PC-9 (cell line): ENCODE measurements around the gene ZNF566. TPM values are rescaled to one million over a fixed set of nuclear protein-coding genes. Genes with fewer than 3 reads are reported as not detected.

Source experiments
- BruUV-seq: library from RNA; stranded (reverse); fragments of 400-500 nt; replicated peaks from 2 replicates; lab custom pipeline; 2021; lab: Mats Ljungman, UMichigan
- CTCF ChIA-PET: fragments of 300-600 bp; sonication (Branson Sonifier 250); formaldehyde crosslinking; loops from one replicate; lab custom pipeline; 2022; ENCODE audit warnings: antibody characterized with exemption; lab: Charles Lee
- POLR2A ChIA-PET: fragments of 300-600 bp; sonication (Branson Sonifier 250); formaldehyde crosslinking; loops from one replicate; lab custom pipeline; 2022; ENCODE audit warnings: antibody characterized with exemption; ENCODE audit not compliant: unreplicated experiment; lab: Charles Lee
- DNase-seq, 2 experiments: peaks; one replicate each; pipeline versions ENCODE4 v3.0.0 to v3.0.0-alpha.2; 2015 to 2022; ENCODE audit warnings: mixed read lengths in 1 of 2
- H2AFZ ChIP-seq: fragments of 200-600 bp; sonication (generic); 2 replicates; pipeline ENCODE4 v1.8.1; 2017; ENCODE audit warnings: antibody characterized with exemption
- H3F3A ChIP-seq: fragments of 200-600 bp; sonication (generic); 2 replicates; pipeline ENCODE4 v1.8.1; 2017; ENCODE audit warnings: antibody characterized with exemption, mild to moderate bottlenecking, low read depth; ENCODE audit not compliant: insufficient read depth
- H3K27ac ChIP-seq: fragments of 200-600 bp; sonication (generic); 2 replicates; pipeline ENCODE4 v1.6.1; 2016; ENCODE audit warnings: mixed run types
- H3K27me3 ChIP-seq: fragments of 200-600 bp; sonication (generic); 2 replicates; pipeline ENCODE4 v1.6.1; 2016; ENCODE audit warnings: low read depth, mixed run types; ENCODE audit not compliant: insufficient read depth
- H3K36me3 ChIP-seq: fragments of 200-600 bp; sonication (generic); 2 replicates; pipeline ENCODE4 v1.6.1; 2016; ENCODE audit warnings: low read depth, mixed run types
- H3K4me1 ChIP-seq: fragments of 200-600 bp; sonication (generic); replicated peaks from 2 replicates; pipeline ENCODE4 v1.6.1; 2016; ENCODE audit warnings: mixed run types; ENCODE audit not compliant: insufficient read depth
- H3K4me2 ChIP-seq: fragments of 200-600 bp; sonication (generic); 2 replicates; pipeline ENCODE4 v1.6.1; 2017; ENCODE audit warnings: mixed run types
- H3K4me3 ChIP-seq: fragments of 200-600 bp; sonication (generic); 2 replicates; pipeline ENCODE4 v1.6.1; 2016; ENCODE audit warnings: mixed run types
- H3K79me2 ChIP-seq: fragments of 200-600 bp; sonication (generic); 2 replicates; pipeline ENCODE4 v1.6.1; 2017; ENCODE audit warnings: low read depth, mixed run types
- H3K9me2 ChIP-seq: fragments of 200-600 bp; sonication (generic); 2 replicates; pipeline ENCODE4 v1.8.1; 2017; ENCODE audit warnings: mild to moderate bottlenecking; ENCODE audit not compliant: insufficient read depth
- H3K9me3 ChIP-seq: fragments of 200-600 bp; sonication (generic); 2 replicates; pipeline ENCODE4 v1.8.1; 2016; ENCODE audit warnings: low read depth; ENCODE audit not compliant: insufficient read depth
- H4K20me1 ChIP-seq: fragments of 200-600 bp; sonication (generic); 2 replicates; pipeline ENCODE4 v1.8.1; 2017; ENCODE audit not compliant: insufficient read depth
- CTCF ChIP-seq: fragments of 200-600 bp; sonication (generic); conservative IDR thresholded peaks from 2 replicates; pipeline ENCODE4 v1.6.1; 2017; ENCODE audit warnings: mixed run types, antibody characterized with exemption, mild to moderate bottlenecking, moderate library complexity
- EZH2 ChIP-seq: fragments of 200-600 bp; sonication (generic); IDR thresholded peaks from 2 replicates; pipeline ENCODE4 v1.8.0; 2017; ENCODE audit warnings: antibody characterized with exemption, low read depth
- intact Hi-C: fragments of 100-400 bp; cut with micrococcal nuclease; formaldehyde crosslinking; loops from one replicate; pipeline ENCODE4 v1.10.0; 2022; ENCODE audit not compliant: unreplicated experiment
- total RNA-seq: library from RNA; stranded (reverse); gene quantifications from 2 replicates; pipeline ENCODE4 v1.2.3, GENCODE V29; 2021

ZNF566 gene
- total RNA-seq, 1 experiment from 2014 or later: 7.9 TPM

GRCh38 chr19:36449059-36449670 lies 40.2 kb downstream of the ZNF566 start:
- Histone ChIP-seq H3K9me2 (no peaks in the 10 kb centered on the region), H3K9me3 (peaks cover 64% of the 10 kb centered on the region), H3K36me3 (peaks cover 37% of the 10 kb centered on the region), H3K4me2 (no peak overlapping the region), H3K4me3 (no peak overlapping the region), H3K27ac (no peak overlapping the region), H2AFZ (no peak overlapping the region), H3F3A (no peaks in the 10 kb centered on the region), H3K27me3 (no peaks in the 10 kb centered on the region), H3K79me2 (no peaks in the 10 kb centered on the region), H3K4me1 (no peaks in the 10 kb centered on the region), H4K20me1 (no peaks in the 10 kb centered on the region)
- TF ChIP-seq CTCF (no peak), EZH2 (no peak)
- BruUV-seq: no TSS peak
- CTCF ChIA-PET: no interaction called here
- intact Hi-C loops: no loop called here
- DNase-seq: no peak
- POLR2A ChIA-PET: no interaction called here

- ChIA-PET CTCF (no interaction called here), POLR2A (no interaction called here)
- intact Hi-C loops: no loop called here
- BruUV-seq: no TSS peak
- Histone ChIP-seq H4K20me1 (no peaks in the 10 kb centered on the region), H3K4me2 (no peak overlapping the region), H3K79me2 (no peaks in the 10 kb centered on the region), H2AFZ (no peak overlapping the region), H3K36me3 (no peaks in the 10 kb centered on the region), H3K4me3 (no peak overlapping the region), H3K9me3 (peaks cover 23% of the 10 kb centered on the region), H3K9me2 (no peaks in the 10 kb centered on the region; the same call in 1 of the 2 replicates), H3F3A (no peaks in the 10 kb centered on the region), H3K27ac (no peak overlapping the region), H3K4me1 (no peaks in the 10 kb centered on the region), H3K27me3 (no peaks in the 10 kb centered on the region)
- no peak for DNase-seq
- no peak for TF ChIP-seq EZH2
- no peak for TF ChIP-seq CTCF
These were observed 48.0 kb downstream of the ZNF566 start for GRCh38 chr19:36441339-36441738.

- H3K9me2 ChIP-seq: no peaks in the 10 kb centered on the region; the same call in 1 of the 2 replicates
- H3K36me3 ChIP-seq: no peaks in the 10 kb centered on the region
- H3K79me2 ChIP-seq: no peaks in the 10 kb centered on the region
- POLR2A ChIA-PET: no interaction called here
- H2AFZ ChIP-seq: no peak overlapping the region
- no peak overlapping the region for H3K4me2 ChIP-seq
- H3F3A ChIP-seq: no peaks in the 10 kb centered on the region
- CTCF ChIA-PET: no interaction called here
- H3K9me3 ChIP-seq: peaks cover 4% of the 10 kb centered on the region; the same call in 1 of the 2 replicates
- H3K27me3 ChIP-seq: peaks cover 10% of the 10 kb centered on the region
- no peak overlapping the region for H3K4me3 ChIP-seq
- H4K20me1 ChIP-seq: no peaks in the 10 kb centered on the region
- intact Hi-C loops: no loop called here
- TF ChIP-seq CTCF (no peak), EZH2 (no peak)
- no peaks in the 10 kb centered on the region for H3K4me1 ChIP-seq
- BruUV-seq: no TSS peak
- H3K27ac ChIP-seq: no peak overlapping the region
- peak in 1 of 2 experiments; percentile 64 for DNase-seq
These were observed 52.8 kb downstream of the ZNF566 start for GRCh38 chr19:36436531-36436930.
